Neuronal stem cell (in vitro differentiated cells): ENCODE results near the gene SYNGR4.
A peak's percentile ranks its signal among the peaks of the same experiment; 100 is the strongest.

Source experiments
- DNase-seq: peaks from one replicate; pipeline ENCODE4 v3.0.0-alpha.2; 2013; ENCODE audit warnings: low spot score
- H2AFZ ChIP-seq: one replicate; pipeline ENCODE4 v1.6.1; 2013; ENCODE audit warnings: mild to moderate bottlenecking, low read length, inconsistent platforms
- H2AK5ac ChIP-seq: 2 replicates; pipeline ENCODE4 v1.6.1; 2013; ENCODE audit warnings: low read depth, mild to moderate bottlenecking, inconsistent platforms, low read length, moderate library complexity, mixed read lengths
- H2BK120ac ChIP-seq: 2 replicates; pipeline ENCODE4 v1.6.1; 2013; ENCODE audit warnings: low read depth, mild to moderate bottlenecking, inconsistent platforms, low read length, moderate library complexity, mixed read lengths
- H2BK12ac ChIP-seq: one replicate; pipeline ENCODE4 v1.6.1; 2013; ENCODE audit warnings: low read length, inconsistent platforms
- H2BK15ac ChIP-seq: 2 replicates; pipeline ENCODE4 v1.6.1; 2013; ENCODE audit warnings: mild to moderate bottlenecking, low read length, inconsistent platforms, mixed read lengths
- H2BK5ac ChIP-seq: one replicate; pipeline ENCODE4 v1.6.1; 2013; ENCODE audit warnings: inconsistent platforms, mild to moderate bottlenecking, low read length, moderate library complexity
- H3K14ac ChIP-seq: one replicate; pipeline ENCODE4 v1.6.1; 2013; ENCODE audit warnings: low read length, inconsistent platforms
- H3K18ac ChIP-seq: 2 replicates; pipeline ENCODE4 v1.6.1; 2013; ENCODE audit warnings: low read length, inconsistent platforms
- H3K23ac ChIP-seq: 2 replicates; pipeline ENCODE4 v1.6.1; 2013; ENCODE audit warnings: low read depth, mild to moderate bottlenecking, mixed read lengths, low read length, inconsistent platforms; ENCODE audit not compliant: poor library complexity
- H3K27ac ChIP-seq: replicated peaks from 3 replicates; pipeline ENCODE4 v1.5.1; 2013; ENCODE audit warnings: low read length, inconsistent platforms
- H3K27me3 ChIP-seq, 3 experiments: 2 replicates each; pipeline ENCODE4 v1.6.1; 2013; ENCODE audit warnings: low read length in 3 of 3, mild to moderate bottlenecking in 2 of 3, inconsistent platforms in 1 of 3, low read depth in 1 of 3, mixed read lengths in 1 of 3, moderate library complexity in 1 of 3; ENCODE audit not compliant: control insufficient read depth in 3 of 3, insufficient read depth in 3 of 3
- H3K36me3 ChIP-seq, 2 donors: replicated peaks in 1 of 2; 2 replicates each; pipeline ENCODE4 v1.6.1; 2013; ENCODE audit warnings: low read length in 2 of 2; ENCODE audit not compliant: control insufficient read depth in 2 of 2, insufficient read depth in 2 of 2
- H3K4ac ChIP-seq: 2 replicates; pipeline ENCODE4 v1.6.1; 2013; ENCODE audit warnings: inconsistent platforms, mild to moderate bottlenecking, low read length, moderate library complexity
- H3K4me1 ChIP-seq, 2 donors: 1 replicate in 1 of 2; 2 replicates in 1 of 2; pipeline ENCODE4 v1.6.1; 2013; ENCODE audit warnings: low read length in 2 of 2, low read depth in 1 of 2; ENCODE audit not compliant: control insufficient read depth in 2 of 2, insufficient read depth in 1 of 2
- H3K4me2 ChIP-seq: one replicate; pipeline ENCODE4 v1.6.1; 2013; ENCODE audit warnings: mild to moderate bottlenecking, low read length, inconsistent platforms; ENCODE audit not compliant: insufficient read depth, poor library complexity, severe bottlenecking
- H3K4me3 ChIP-seq, 2 donors: 2 replicates each; pipeline ENCODE4 v1.5.1; 2013; ENCODE audit warnings: low read length in 2 of 2, mild to moderate bottlenecking in 2 of 2, inconsistent platforms in 1 of 2, moderate library complexity in 1 of 2
- H3K79me1 ChIP-seq: one replicate; pipeline ENCODE4 v1.6.1; 2013; ENCODE audit warnings: low read depth, mild to moderate bottlenecking, inconsistent platforms, low read length, moderate library complexity
- H3K9ac ChIP-seq: one replicate; pipeline ENCODE4 v1.6.1; 2013; ENCODE audit warnings: mild to moderate bottlenecking, low read depth, low read length, inconsistent platforms; ENCODE audit not compliant: poor library complexity
- H3K9me3 ChIP-seq, 2 donors: replicated peaks in 1 of 2; 2 replicates each; pipeline versions ENCODE3 to v1.6.1; 2013; ENCODE audit warnings: low read length in 2 of 2, mild to moderate bottlenecking in 2 of 2, inconsistent platforms in 1 of 2, low read depth in 1 of 2, mixed read lengths in 1 of 2, moderate library complexity in 1 of 2; ENCODE audit not compliant: control insufficient read depth in 2 of 2, insufficient read depth in 1 of 2
- H4K8ac ChIP-seq: one replicate; pipeline ENCODE4 v1.6.1; 2013; ENCODE audit warnings: low read depth, mild to moderate bottlenecking, inconsistent platforms, low read length, moderate library complexity
- H4K91ac ChIP-seq: one replicate; pipeline ENCODE4 v1.6.1; 2013; ENCODE audit warnings: low read length, low read depth, mild to moderate bottlenecking, inconsistent platforms; ENCODE audit not compliant: poor library complexity
- WGBS, 2 donors: extraction: QIAGEN DNeasy Blood & Tissue Kit; methylation state at CpG; one replicate each; pipeline ENCODE4 v1.1.7; 2013; ENCODE audit warnings: missing lambda C conversion rate in 2 of 2, mixed read lengths in 1 of 2; ENCODE audit not compliant: insufficient read length in 2 of 2, insufficient replicate concordance in 1 of 2; ENCODE audit errors: extremely low coverage in 2 of 2; 5-methylcytosine and 5-hydroxymethylcytosine counted together

The SYNGR4 gene

DNA sequence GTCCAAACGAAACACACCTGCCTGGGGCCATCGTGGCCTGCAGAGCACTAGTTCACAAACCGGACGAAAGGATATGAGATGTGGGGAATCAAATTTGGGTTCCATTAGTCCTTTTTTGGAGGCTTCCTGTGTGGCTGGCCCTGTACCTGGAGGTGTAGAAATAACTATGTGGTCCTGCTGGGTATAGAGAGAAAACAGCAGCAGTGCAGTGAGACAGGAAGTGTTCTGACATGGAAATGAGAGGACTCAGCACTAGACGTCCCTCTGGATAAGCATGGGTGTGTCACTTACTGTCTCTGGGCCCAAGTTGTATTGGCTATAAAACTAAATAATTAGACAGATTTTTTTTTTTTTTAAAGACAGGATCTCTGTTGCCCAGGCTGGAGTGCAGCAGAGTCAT is 14.9 kb downstream of the SYNGR4 start:
- Histone ChIP-seq H3K9ac (no peak overlapping the region), H2BK12ac (no peak overlapping the region), H3K9me3 (no peaks in the 10 kb centered on the region), H3K14ac (no peak overlapping the region), H3K4ac (no peak overlapping the region), H4K91ac (no peak overlapping the region), H3K23ac (no peak overlapping the region), H2AK5ac (no peak overlapping the region), H3K4me1 (no peaks in the 10 kb centered on the region), H2BK5ac (no peak overlapping the region), H3K27me3 (no peaks in the 10 kb centered on the region), H2AFZ (no peak overlapping the region), H4K8ac (no peak overlapping the region), H3K27ac (no peak overlapping the region), H3K4me2 (no peak overlapping the region), H2BK120ac (no peak overlapping the region), H2BK15ac (no peak overlapping the region), H3K18ac (no peak overlapping the region), H3K79me1 (no peaks in the 10 kb centered on the region), H3K4me3 (no peak overlapping the region), H3K36me3 (peaks cover 16 to 27% of the 10 kb centered on the region in 2 donors)
- no CpG with 5 or more reads among the region's 5 CpGs for WGBS, 2 donors
- no peak for DNase-seq

DNA sequence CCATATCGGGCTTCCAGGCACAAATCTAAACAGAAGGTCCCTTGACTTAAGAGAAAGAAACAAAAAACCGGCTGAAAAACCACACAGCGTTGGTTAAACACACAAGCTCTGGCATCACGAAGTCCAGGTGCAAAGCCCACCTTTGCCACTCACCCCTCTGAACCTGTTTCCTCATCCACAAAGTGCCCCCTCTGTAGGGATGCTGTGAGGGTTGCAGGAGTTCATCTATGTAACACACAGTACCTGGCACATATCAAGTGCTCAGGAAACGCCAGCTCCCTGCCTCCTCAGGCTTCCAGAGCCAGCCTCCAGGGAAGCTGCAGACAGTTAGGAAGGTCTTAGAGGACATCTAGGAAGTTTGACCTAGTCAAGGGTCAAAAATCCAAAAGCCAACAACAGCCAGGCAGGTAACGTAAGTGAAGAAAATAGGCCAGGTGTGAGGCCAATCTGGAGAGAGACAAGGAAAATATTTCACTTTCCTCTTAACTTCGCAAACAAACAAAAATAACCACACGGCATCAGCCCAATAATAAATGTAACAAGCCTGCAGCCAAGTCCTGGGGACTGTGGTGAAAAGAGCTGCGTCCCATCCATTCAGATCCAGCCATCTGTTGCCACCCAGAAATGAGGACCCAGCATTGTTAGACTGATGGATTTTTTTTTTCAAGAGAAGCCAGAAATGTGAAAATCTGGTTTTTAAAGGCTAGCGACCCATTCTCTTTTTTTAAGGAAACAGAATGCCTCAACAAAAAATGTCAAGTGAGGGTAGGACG is 17.2 kb downstream of the SYNGR4 start:
- no peak overlapping the region for H3K27ac ChIP-seq
- no peak overlapping the region for H2BK5ac ChIP-seq

DNA sequence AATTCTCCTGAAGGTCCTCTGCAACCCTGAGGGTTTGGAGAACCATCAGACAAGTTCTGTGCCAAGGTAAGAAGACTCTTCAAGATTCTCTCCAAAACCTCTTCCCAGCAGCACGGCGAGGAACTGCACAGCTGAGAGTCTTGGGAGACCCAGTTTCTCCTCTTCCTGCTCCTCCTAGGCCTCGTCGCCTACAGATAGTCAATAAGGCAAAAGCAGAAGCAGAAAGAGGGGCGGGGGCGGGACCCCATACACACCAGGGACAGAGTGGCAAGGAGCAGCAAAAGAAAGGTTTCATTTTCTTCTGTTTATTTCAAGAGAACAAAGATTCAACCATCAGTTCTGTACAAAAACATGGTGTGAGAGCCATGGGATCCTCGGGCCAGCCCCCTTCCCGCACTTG is 18.1 kb downstream of the SYNGR4 start:
- H2BK12ac ChIP-seq = no peak overlapping the region
- no peak overlapping the region for H2BK15ac ChIP-seq
- no peak overlapping the region for H2BK5ac ChIP-seq
- H3K9me3 ChIP-seq = no peaks in the 10 kb centered on the region
- H3K36me3 ChIP-seq = peaks cover 35 to 57% of the 10 kb centered on the region in 2 donors
- no peak overlapping the region for H3K23ac ChIP-seq
- H3K79me1 ChIP-seq = no peaks in the 10 kb centered on the region
- H4K91ac ChIP-seq = no peak overlapping the region
- no peak for DNase-seq
- no peak overlapping the region for H2AFZ ChIP-seq
- no peak overlapping the region for H2BK120ac ChIP-seq
- WGBS, 2 donors = no CpG with 5 or more reads among the region's 8 CpGs
- no peak overlapping the region for H4K8ac ChIP-seq
- H3K4me3 ChIP-seq = no peak overlapping the region
- no peak overlapping the region for H3K27ac ChIP-seq
- no peak overlapping the region for H2AK5ac ChIP-seq
- H3K14ac ChIP-seq = no peak overlapping the region
- H3K18ac ChIP-seq = no peak overlapping the region
- no peak overlapping the region for H3K9ac ChIP-seq
- H3K4ac ChIP-seq = no peak overlapping the region
- H3K4me2 ChIP-seq = no peak overlapping the region
- H3K4me1 ChIP-seq = no peaks in the 10 kb centered on the region
- H3K27me3 ChIP-seq = no peaks in the 10 kb centered on the region

More for the DNA sequence above, 17.2 kb downstream of the SYNGR4 start:
- Histone ChIP-seq H4K91ac (no peak overlapping the region), H4K8ac (no peak overlapping the region), H3K4ac (no peak overlapping the region), H3K23ac (no peak overlapping the region), H2AK5ac (no peak overlapping the region), H2BK120ac (no peak overlapping the region), H3K14ac (no peak overlapping the region), H3K79me1 (no peaks in the 10 kb centered on the region), H2BK12ac (no peak overlapping the region), H3K18ac (no peak overlapping the region), H3K4me2 (no peak overlapping the region), H2AFZ (no peak overlapping the region), H3K4me1 (no peaks in the 10 kb centered on the region), H3K27me3 (no peaks in the 10 kb centered on the region), H3K36me3 (peaks cover 32 to 48% of the 10 kb centered on the region in 2 donors), H2BK15ac (no peak overlapping the region), H3K9ac (peak overlapping the region; percentile 34), H3K9me3 (no peaks in the 10 kb centered on the region), H3K4me3 (no peak overlapping the region)
- no CpG with 5 or more reads among the region's 11 CpGs for WGBS, 2 donors
- DNase-seq = no peak

DNA sequence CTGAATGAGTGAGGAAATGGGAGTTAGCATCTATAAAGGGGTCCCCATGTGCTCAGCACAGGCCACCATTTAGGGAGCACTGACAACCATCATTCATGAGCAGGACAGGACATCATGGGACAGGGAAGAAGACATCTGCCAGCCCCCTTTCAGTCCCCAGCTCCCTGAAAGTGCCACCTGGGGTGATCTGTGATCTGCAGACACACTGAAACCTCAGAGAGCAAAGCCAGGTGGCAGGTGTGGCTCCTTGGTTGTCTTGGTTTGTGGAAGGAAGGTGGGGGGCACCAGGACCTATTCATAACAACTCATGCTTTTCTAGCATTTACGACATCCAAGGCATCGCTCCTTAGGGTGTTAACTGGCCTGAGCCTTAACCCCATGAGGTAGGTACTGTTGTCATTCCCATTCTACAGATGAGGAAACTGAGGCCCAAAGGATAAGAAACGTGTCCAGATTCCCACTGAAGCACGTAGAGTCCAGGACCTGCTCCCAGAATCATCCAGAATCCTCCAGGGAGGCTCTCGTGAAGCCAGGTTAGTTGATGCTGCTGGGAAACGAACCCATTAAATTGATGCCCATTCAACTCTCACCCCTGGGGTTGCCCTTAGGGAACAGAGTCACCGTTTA is 21.4 kb downstream of the SYNGR4 start:
- no peak overlapping the region for H3K4ac ChIP-seq
- H3K27ac ChIP-seq = no peak overlapping the region
- H3K4me1 ChIP-seq = no peaks in the 10 kb centered on the region
- no CpG with 5 or more reads among the region's 7 CpGs for WGBS, 2 donors
- H2BK15ac ChIP-seq = no peak overlapping the region
- H3K9ac ChIP-seq = no peak overlapping the region
- no peak overlapping the region for H3K18ac ChIP-seq
- no peak for DNase-seq
- no peak overlapping the region for H2BK5ac ChIP-seq
- no peak overlapping the region for H2BK12ac ChIP-seq
- peaks cover 43 to 80% of the 10 kb centered on the region in 2 donors for H3K36me3 ChIP-seq
- H3K79me1 ChIP-seq = peaks cover 5% of the 10 kb centered on the region
- no peak overlapping the region for H3K23ac ChIP-seq
- no peaks in the 10 kb centered on the region for H3K9me3 ChIP-seq
- H4K91ac ChIP-seq = no peak overlapping the region
- no peak overlapping the region for H2AK5ac ChIP-seq
- no peak overlapping the region for H2BK120ac ChIP-seq
- no peaks in the 10 kb centered on the region for H3K27me3 ChIP-seq
- H2AFZ ChIP-seq = no peak overlapping the region
- H3K4me2 ChIP-seq = no peak overlapping the region
- H3K14ac ChIP-seq = no peak overlapping the region
- H3K4me3 ChIP-seq = no peak overlapping the region
- no peak overlapping the region for H4K8ac ChIP-seq
